Tibial nerve (tissue), 4 donors: ENCODE data around the gene STN1.

Experiments
- EP300 ChIP-seq, 2 donors: sonication (generic); formaldehyde crosslinking; IDR thresholded peaks; one replicate each; pipeline ENCODE4 v1.6.1; 2017; ENCODE audit warnings: antibody characterized with exemption in 2 of 2, mild to moderate bottlenecking in 1 of 2
- POLR2A ChIP-seq, 2 donors: fragments of 450-650 bp; IDR thresholded peaks; one replicate each; pipeline ENCODE4 v1.6.1; 2017; ENCODE audit warnings: antibody characterized with exemption in 2 of 2, mild to moderate bottlenecking in 2 of 2, moderate library complexity in 2 of 2
- TF ChIP-seq, protein P1 (sequence below), 5 experiments: fragments of 200-600 bp in 3 of 5; fragments of 450-650 bp in 2 of 5; sonication (generic) in 3 of 5; IDR thresholded peaks; one replicate each; pipeline ENCODE4 v1.5.1; 2016 to 2019; ENCODE audit warnings: antibody characterized with exemption in 5 of 5, mild to moderate bottlenecking in 3 of 5, moderate library complexity in 2 of 5

DNA sequence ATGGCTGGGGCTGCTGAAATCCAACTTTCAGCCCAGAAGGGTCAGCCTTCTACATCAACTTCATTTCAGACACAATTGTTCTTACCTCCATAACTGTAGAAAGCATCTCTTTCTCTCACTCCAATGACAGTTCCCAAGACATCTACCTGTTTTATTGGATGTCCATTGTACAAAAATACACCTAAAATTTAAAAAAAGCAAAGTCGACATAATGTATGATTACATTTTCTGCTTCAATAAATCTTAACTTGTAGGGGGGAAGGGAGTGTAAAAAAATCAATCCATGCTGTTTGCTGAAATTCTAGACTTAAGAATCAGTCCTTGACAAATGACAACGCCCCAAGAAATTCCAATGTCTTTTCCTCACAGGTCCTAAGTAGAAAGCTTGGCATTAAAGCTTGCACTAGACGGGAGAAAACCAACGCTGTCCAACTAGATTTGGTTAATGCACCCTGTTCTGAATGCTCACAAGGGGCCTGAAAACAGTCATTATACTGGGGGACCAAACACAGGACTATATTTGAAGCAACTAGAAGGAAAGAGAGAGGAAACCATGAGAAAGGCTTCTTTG lies 7.5 kb downstream of the STN1 start:
- TF ChIP-seq EP300 (IDR thresholded peaks at IDR 0.05) (no peak), POLR2A (IDR thresholded peaks at IDR 0.05) (no peak)
- TF ChIP-seq, protein P1, sequence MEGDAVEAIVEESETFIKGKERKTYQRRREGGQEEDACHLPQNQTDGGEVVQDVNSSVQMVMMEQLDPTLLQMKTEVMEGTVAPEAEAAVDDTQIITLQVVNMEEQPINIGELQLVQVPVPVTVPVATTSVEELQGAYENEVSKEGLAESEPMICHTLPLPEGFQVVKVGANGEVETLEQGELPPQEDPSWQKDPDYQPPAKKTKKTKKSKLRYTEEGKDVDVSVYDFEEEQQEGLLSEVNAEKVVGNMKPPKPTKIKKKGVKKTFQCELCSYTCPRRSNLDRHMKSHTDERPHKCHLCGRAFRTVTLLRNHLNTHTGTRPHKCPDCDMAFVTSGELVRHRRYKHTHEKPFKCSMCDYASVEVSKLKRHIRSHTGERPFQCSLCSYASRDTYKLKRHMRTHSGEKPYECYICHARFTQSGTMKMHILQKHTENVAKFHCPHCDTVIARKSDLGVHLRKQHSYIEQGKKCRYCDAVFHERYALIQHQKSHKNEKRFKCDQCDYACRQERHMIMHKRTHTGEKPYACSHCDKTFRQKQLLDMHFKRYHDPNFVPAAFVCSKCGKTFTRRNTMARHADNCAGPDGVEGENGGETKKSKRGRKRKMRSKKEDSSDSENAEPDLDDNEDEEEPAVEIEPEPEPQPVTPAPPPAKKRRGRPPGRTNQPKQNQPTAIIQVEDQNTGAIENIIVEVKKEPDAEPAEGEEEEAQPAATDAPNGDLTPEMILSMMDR (IDR thresholded peaks at IDR 0.05): no peak
